Activated naive CD4-positive, alpha-beta T cell treated with anti-CD3 and anti-CD28 coated beads, Interleukin-2, amount 50 U/mL, for 24 hours (primary cell): ENCODE results near the gene DDX28.

ENCODE experiments used
- H3K27ac Mint-ChIP-seq: one replicate; pipeline ENCODE4 v1.8.0; 2021; ENCODE audit warnings: mild to moderate bottlenecking, mixed read lengths
- H3K27me3 Mint-ChIP-seq: one replicate; pipeline ENCODE4 v1.8.0; 2021; ENCODE audit warnings: mixed read lengths
- H3K36me3 Mint-ChIP-seq: one replicate; pipeline ENCODE4 v1.8.0; 2021; ENCODE audit warnings: mixed read lengths
- H3K4me1 Mint-ChIP-seq: one replicate; pipeline ENCODE4 v1.8.0; 2021; ENCODE audit warnings: mixed read lengths
- H3K4me3 Mint-ChIP-seq: one replicate; pipeline ENCODE4 v1.8.0; 2021; ENCODE audit warnings: mild to moderate bottlenecking, mixed read lengths
- H3K9me3 Mint-ChIP-seq: one replicate; pipeline ENCODE4 v1.8.0; 2021; ENCODE audit warnings: mixed read lengths

The DDX28 gene, protein sequence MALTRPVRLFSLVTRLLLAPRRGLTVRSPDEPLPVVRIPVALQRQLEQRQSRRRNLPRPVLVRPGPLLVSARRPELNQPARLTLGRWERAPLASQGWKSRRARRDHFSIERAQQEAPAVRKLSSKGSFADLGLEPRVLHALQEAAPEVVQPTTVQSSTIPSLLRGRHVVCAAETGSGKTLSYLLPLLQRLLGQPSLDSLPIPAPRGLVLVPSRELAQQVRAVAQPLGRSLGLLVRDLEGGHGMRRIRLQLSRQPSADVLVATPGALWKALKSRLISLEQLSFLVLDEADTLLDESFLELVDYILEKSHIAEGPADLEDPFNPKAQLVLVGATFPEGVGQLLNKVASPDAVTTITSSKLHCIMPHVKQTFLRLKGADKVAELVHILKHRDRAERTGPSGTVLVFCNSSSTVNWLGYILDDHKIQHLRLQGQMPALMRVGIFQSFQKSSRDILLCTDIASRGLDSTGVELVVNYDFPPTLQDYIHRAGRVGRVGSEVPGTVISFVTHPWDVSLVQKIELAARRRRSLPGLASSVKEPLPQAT

GRCh38 chr16:68022728-68023537 lies at the start of gene DDX28, which contains the start of gene DUS2:
Gene DDX28 (minus strand): TSS chr16:68023232. CDS start chr16:68023202, 30 bp downstream.
Gene DUS2 (plus strand): TSS chr16:68023284. CDS start chr16:68038024, 14,740 bp downstream.
- Mint-ChIP-seq H3K27ac (peak within 1 kb of the TSS; percentile 100), H3K4me3 (peak within 1 kb of the TSS; percentile 100), H3K4me1 (peaks cover 32% of the 10 kb centered on the region), H3K27me3 (no peaks in the 10 kb centered on the region), H3K9me3 (no peaks in the 10 kb centered on the region), H3K36me3 (peaks cover 11% of the 10 kb centered on the region)

DNA sequence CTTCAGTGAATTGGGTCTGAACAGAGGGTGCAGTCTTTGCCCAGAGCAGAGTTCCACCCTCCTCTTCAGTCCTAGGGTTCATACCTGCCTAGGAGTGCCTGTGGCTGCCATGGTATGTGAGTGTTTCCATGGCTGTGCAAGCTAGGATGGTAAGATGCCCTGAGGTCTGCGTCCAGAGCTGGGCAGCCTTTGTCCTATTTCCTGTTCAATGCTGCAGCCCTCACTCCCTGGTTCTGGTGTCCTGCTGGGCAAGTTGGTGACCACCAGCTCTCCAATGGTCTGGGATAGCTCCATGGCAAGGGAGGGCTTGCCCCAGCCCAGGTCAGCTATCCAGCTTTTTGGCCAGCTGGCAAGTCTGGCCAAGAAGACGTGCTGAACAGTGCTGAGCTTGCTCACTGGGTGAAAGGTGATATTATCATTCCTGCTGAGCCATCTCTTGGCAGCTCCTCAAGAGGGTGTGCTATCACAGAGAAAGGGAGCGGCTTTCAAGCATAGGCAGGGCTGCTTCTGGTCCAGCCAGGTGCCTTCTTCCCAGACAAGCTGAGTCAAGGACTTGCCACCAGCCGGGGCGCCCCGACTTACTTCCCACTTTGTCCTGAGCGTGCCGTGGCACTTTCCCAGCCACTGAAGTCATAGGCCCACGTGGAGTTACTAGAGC lies 49.1 kb upstream of the DDX28 start:
- Mint-ChIP-seq H3K27ac (no peak overlapping the region), H3K4me3 (no peak overlapping the region), H3K4me1 (peaks cover 84% of the 10 kb centered on the region), H3K27me3 (no peaks in the 10 kb centered on the region), H3K36me3 (peaks cover 20% of the 10 kb centered on the region), H3K9me3 (no peaks in the 10 kb centered on the region)

DNA sequence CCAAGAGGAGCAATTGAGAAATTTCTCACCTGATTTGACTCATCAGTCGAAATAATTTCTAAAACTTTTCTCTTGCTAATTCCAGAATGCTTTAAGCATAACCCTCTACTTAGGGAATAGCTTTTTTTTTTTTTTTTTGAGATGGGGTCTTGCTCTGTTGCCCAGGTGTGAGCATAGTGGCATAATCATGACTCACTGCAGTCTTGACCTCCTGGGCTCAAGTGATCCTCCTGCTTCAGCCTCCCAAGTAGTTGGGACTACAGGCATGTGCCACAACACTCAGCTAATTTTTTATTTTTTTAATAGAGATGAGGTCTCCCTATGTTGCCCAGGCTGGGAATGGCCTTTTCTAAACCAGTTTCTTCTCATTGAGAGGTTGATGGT lies 48.5 kb upstream of the DDX28 start:
- Mint-ChIP-seq H3K9me3 (no peaks in the 10 kb centered on the region), H3K36me3 (peaks cover 18% of the 10 kb centered on the region), H3K4me1 (peaks cover 85% of the 10 kb centered on the region), H3K27ac (peak overlapping the region; percentile 87), H3K27me3 (no peaks in the 10 kb centered on the region), H3K4me3 (no peak overlapping the region)

GRCh38 chr16:68070806-68071517 lies 47.9 kb upstream of the DDX28 start:
- peak overlapping the region; percentile 69 for H3K4me3 Mint-ChIP-seq

GRCh38 chr16:68070249-68070730 lies 47.3 kb upstream of the DDX28 start:
- Mint-ChIP-seq H3K27ac (peak overlapping the region; percentile 79), H3K4me1 (peaks cover 85% of the 10 kb centered on the region), H3K4me3 (peak overlapping the region; percentile 61), H3K9me3 (no peaks in the 10 kb centered on the region), H3K36me3 (peaks cover 17% of the 10 kb centered on the region), H3K27me3 (no peaks in the 10 kb centered on the region)

More at GRCh38 chr16:68070806-68071517, 47.9 kb upstream of the DDX28 start:
- Mint-ChIP-seq H3K36me3 (peaks cover 17% of the 10 kb centered on the region), H3K27me3 (no peaks in the 10 kb centered on the region), H3K27ac (peak overlapping the region; percentile 87), H3K4me1 (peaks cover 85% of the 10 kb centered on the region), H3K9me3 (no peaks in the 10 kb centered on the region)

DNA sequence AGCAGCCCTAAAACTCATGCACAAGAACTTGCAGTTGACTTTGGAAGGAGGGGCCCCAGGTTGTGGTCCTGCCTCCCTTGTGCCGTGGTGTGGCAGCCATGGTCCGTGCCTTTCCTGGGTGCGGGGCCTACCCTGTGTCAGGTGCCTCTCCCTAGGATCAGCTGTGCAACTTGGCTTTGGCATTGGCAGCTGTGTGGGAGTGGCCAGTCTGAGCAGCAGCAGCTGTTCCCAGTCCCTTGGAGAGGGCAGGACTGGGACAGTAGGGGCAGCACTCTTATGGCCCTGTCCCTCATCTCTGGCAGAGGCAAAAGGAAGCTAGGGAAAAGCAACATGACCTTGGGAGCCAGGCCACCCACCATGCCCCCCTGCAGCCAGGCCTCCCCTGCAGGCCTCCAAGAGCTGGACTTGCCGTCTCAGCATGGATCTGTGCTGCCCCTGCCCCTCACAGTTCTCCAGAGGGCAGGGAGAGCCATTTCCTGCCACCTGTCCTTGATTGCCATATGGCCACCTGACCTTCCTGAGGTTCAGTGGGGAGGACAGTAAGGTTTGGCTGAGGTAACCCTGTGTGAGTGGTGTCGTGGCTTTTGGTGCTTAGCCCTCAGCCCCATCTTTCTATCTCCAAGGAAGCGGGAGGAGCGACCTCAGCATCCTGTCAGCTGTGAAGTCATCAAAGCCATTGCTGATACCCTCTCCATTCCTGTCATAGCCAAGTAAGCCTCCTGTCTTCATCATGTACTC lies 46.6 kb upstream of the DDX28 start:
- H3K27ac Mint-ChIP-seq = peak overlapping the region; percentile 79
- peaks cover 85% of the 10 kb centered on the region for H3K4me1 Mint-ChIP-seq
- no peaks in the 10 kb centered on the region for H3K27me3 Mint-ChIP-seq
- no peaks in the 10 kb centered on the region for H3K9me3 Mint-ChIP-seq
- H3K36me3 Mint-ChIP-seq = peaks cover 16% of the 10 kb centered on the region
- H3K4me3 Mint-ChIP-seq = peak overlapping the region; percentile 61

DNA sequence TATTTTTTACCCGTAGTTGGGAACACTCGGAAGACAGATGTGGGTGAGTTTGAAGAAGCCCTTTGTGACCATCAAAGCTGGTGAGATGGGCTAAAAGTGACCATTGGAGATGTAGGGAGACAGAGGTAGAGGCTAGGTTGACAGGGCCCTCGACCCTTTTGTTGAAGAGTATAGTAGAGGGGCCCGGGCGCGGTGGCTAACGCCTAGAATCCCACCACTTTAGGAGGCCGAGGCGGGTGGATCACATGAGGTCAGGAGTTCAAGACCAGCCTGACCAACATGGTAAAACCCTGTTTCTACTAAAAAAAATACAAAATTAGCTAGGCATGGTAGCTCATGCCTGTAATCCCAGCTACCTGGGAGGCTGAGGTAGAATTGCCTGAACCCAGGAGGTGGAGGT lies 45.9 kb upstream of the DDX28 start:
- Mint-ChIP-seq H3K27me3 (no peaks in the 10 kb centered on the region), H3K4me1 (peaks cover 85% of the 10 kb centered on the region), H3K9me3 (no peaks in the 10 kb centered on the region), H3K4me3 (no peak overlapping the region), H3K27ac (no peak overlapping the region), H3K36me3 (peaks cover 12% of the 10 kb centered on the region)

DNA sequence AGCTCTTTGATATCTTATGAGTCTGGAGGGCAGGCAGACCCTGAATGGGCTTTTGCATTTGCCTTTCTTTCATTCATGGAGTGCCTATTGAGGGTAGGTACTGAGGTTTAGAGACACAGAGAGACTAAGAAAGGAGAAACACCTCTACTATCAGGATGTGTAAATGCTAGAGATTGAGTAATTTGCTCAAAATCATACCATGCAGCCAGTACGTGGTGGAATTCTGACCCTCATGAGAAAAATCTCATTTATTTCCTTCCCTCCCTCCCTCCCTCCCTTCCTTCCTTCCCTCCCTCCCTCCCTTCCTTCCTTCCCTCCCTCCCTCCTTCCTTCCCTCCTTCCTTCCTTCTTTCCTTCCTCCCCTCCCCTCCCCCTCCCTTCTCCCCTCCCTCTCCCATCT lies 43.7 kb upstream of the DDX28 start:
- Mint-ChIP-seq H3K4me1 (peaks cover 87% of the 10 kb centered on the region), H3K27ac (no peak overlapping the region), H3K9me3 (no peaks in the 10 kb centered on the region), H3K36me3 (peaks cover 14% of the 10 kb centered on the region), H3K4me3 (no peak overlapping the region), H3K27me3 (no peaks in the 10 kb centered on the region)

DNA sequence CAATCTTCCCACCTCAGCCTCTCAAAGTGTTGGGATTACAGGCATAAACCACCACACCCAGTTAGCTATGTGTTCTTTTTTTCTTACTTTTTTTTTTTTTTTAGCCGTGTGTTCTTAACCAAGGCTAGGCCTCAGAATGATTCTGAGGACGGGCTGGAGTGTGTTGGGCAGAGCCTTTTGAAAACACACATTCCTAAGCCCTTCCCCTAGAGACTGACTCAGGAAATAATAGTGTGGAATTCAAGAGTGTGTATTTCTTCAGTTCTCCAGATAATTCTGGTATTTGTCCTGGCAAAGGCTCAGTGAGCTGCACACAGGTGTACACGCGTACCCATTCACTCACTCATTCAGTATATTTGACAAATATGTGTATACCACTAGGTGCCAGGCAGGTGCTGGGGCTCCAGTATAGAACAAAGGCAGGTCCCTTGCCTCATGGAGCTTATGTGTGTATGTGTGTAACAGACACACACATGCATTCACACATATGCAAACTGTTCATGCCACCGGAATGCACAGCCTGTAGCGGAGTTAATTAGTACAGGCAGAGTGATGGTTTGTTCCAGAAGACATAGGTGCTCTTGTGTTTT lies 42.8 kb upstream of the DDX28 start:
- peak overlapping the region; percentile 79 for H3K27ac Mint-ChIP-seq
- H3K27me3 Mint-ChIP-seq = no peaks in the 10 kb centered on the region
- peaks cover 87% of the 10 kb centered on the region for H3K4me1 Mint-ChIP-seq
- H3K36me3 Mint-ChIP-seq = peaks cover 12% of the 10 kb centered on the region
- no peaks in the 10 kb centered on the region for H3K9me3 Mint-ChIP-seq
- no peak overlapping the region for H3K4me3 Mint-ChIP-seq

GRCh38 chr16:68064791-68065365 lies 41.8 kb upstream of the DDX28 start:
- Mint-ChIP-seq H3K4me3 (peak overlapping the region; percentile 55), H3K36me3 (peaks cover 14% of the 10 kb centered on the region), H3K9me3 (no peaks in the 10 kb centered on the region), H3K27ac (no peak overlapping the region), H3K27me3 (no peaks in the 10 kb centered on the region), H3K4me1 (peaks cover 81% of the 10 kb centered on the region)

GRCh38 chr16:68062910-68063393 lies 39.9 kb upstream of the DDX28 start:
- Mint-ChIP-seq H3K27me3 (no peaks in the 10 kb centered on the region), H3K36me3 (peaks cover 15% of the 10 kb centered on the region), H3K4me3 (no peak overlapping the region), H3K4me1 (peaks cover 75% of the 10 kb centered on the region), H3K27ac (peak overlapping the region; percentile 46), H3K9me3 (no peaks in the 10 kb centered on the region)

DNA sequence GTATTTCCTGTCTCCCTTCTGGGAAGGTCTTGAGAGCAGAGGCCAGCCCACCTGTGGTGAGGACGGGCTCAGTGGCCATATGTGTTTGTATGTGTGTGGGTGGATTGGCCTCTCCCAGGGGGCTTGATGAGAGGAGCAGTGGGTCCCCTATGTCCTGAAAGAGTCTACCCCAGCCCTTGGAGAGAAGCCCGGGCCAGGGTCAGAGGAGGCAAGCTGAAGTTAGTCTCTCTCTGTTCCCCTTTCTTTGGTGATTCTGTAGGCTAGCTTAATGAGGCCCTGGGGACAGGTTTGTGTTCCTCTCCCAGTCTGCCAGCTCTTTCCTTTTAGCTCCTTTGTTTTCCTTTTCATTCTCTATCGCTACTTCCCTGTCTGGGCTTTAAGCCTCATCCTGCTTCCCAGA lies 38.4 kb upstream of the DDX28 start:
- peaks cover 16% of the 10 kb centered on the region for H3K36me3 Mint-ChIP-seq
- no peak overlapping the region for H3K4me3 Mint-ChIP-seq
- H3K4me1 Mint-ChIP-seq = peaks cover 64% of the 10 kb centered on the region
- H3K27me3 Mint-ChIP-seq = no peaks in the 10 kb centered on the region
- H3K27ac Mint-ChIP-seq = peak overlapping the region; percentile 51
- H3K9me3 Mint-ChIP-seq = no peaks in the 10 kb centered on the region

DNA sequence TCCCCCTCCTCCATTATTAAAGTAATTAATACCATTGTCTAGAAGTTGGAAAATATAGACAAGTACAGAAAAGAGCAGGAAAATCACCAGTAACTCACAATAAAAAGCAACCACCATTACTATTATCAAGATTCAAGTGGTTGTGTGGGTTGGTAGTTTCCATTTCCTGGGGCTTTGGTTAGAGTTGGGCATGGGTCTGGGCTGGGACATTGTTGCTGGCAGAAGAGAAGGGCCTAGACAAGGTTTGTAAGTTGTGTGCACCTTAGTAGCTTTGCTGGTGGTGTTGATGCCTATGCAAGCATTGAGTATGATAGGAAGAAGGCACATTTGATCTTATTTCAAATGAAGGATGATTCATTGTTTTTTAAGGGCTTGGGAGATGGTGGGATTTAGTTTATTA lies 36.8 kb upstream of the DDX28 start:
- H3K4me3 Mint-ChIP-seq = no peak overlapping the region
- peaks cover 19% of the 10 kb centered on the region for H3K36me3 Mint-ChIP-seq
- H3K9me3 Mint-ChIP-seq = no peaks in the 10 kb centered on the region
- H3K27ac Mint-ChIP-seq = no peak overlapping the region
- no peaks in the 10 kb centered on the region for H3K27me3 Mint-ChIP-seq
- H3K4me1 Mint-ChIP-seq = peaks cover 53% of the 10 kb centered on the region
